LoVo (cell line): ENCODE results near the gene LNX1.
"Not testable (repeated sequence)": the region's sequence is repeated elsewhere in the genome, so short reads cannot be mapped to it uniquely, and the experiment has no call there.

Experiments
- DNase-seq: peaks from one replicate; pipeline ENCODE4 v3.0.0-alpha.2; 2016; ENCODE audit warnings: low spot score

The LNX1 gene

DNA sequence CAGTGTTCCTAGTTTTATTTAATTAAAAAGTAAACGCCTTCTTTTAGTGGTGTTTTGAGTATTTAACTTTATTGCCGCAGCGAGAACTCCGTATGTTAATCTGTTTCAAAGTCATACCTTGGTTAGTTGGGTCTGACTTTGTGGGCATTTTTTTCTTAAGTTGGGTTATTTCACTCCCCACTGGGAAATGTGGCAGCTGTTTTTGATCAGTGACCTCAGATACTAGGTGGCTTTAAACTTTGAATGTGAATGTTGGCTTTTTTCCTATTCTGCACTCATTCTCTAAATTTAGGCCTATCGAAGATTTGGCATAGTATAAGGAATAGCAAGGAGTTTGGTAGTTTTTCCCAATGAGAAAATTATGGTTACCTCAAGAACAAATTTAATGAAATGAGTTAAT, 127.9 kb downstream of the LNX1 start:
- no peak for DNase-seq

DNA sequence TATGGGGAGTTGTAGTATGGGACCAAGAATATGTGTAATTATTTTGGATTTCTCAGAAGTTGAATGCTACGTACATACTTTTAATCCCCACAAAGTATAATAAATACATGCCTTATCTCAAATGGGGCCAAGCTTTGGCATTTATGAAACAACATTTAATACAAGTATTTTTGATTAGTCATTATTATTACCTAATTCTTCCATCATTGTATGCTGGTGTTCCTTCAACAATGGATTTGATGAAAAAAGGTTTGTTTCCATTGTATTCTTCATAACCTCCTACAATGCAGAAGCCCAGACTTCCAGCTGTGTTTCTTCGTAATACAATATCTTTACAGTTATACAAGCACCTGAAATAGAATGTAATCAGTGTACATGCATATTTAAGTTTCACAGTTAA, 130.0 kb downstream of the LNX1 start:
- no peak for DNase-seq

DNA sequence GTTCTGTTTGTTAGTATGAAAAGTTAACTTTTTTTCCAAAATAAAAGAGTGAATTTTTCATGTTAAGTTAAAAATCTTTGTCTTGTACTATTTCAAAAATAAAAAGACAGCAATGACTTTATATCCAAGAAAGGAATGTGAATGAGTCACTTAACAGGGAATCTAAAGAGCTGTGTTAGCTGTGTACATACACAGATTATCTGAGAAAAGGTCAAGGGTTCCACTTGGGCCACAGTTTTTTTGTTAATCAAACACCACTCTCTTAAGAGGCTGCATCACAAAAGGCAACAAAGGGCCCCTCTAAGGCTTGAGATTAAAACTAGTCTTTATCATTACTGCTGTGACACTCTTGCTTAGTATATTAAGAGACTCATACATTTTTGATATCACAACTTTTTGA, 131.7 kb downstream of the LNX1 start:
- no peak for DNase-seq

DNA sequence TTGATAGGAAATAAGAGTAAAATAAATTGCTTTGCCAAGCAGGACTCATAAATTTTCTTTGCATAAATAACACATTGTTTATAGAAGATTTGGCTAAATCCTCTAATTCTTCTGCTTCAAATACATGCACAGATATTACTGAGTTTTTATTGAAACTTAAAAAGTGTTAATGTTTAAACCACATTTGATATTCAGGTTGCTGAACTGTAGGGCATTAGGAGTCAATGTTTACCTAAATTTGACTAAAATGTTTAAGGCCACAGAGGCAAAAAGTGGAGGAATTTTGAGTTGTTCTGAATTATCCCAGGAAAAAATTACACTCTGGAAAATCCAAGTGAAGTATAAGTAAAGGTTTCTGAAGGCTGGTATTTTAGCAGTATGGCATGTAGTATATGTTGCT, 135.1 kb downstream of the LNX1 start:
- no peak for DNase-seq

DNA sequence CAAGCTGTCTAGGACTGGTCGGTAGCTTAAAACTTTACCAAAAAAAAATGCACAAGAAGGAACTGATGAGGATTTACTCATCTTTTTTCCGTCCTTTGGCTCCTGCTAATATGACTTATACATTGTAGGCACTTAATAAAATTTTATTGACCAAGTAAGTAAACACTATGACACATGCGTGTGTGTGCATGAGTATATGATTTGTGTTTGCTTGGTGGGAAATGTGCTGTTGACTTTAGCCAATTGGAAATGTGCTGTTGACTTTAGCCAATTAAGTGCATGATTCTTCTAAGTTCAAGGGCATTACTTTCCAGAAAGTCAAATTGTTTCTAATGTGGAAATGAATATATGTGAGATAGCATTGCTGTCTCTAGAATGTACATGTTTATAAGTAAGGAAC, 135.5 kb downstream of the LNX1 start:
- DNase-seq = no peak

DNA sequence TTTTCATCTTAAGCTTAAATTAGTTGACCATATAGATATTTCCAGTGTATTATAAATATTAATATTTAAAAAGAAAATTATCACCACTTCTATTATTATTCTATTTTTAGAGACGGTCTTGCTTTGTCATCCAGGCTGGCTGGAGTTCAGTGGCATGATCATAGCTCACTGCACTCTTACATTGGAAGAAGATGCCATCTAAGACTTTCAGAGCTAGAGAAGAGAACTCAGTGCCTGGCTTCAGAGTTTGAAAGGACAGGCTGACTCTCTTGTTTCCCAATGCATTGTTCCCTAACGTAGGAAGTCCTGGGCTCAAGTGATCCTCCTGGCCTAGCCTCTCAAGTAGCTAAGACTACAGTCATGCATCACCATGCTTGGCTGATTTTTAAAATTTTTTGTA, 137.9 kb downstream of the LNX1 start:
- no peak for DNase-seq

DNA sequence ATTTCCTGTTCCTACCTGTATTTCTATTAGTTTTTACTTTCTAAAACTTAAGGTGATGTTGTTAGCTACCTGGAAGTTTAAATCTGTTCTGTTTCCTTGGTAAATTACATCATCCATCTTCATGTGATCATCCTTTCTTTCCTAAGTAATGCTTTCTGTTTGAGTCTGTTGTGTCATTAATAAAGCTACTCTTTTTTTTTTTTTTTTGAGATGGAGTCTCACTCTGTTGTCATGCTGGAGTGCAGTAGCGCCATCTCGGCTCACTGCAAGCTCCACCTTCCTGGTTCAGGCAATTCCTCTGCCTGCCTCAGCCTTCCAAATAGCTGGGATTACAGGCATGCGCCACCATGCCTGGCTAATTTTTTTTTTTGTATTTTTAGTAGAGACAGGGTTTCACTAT, 140.5 kb downstream of the LNX1 start:
- no peak for DNase-seq

DNA sequence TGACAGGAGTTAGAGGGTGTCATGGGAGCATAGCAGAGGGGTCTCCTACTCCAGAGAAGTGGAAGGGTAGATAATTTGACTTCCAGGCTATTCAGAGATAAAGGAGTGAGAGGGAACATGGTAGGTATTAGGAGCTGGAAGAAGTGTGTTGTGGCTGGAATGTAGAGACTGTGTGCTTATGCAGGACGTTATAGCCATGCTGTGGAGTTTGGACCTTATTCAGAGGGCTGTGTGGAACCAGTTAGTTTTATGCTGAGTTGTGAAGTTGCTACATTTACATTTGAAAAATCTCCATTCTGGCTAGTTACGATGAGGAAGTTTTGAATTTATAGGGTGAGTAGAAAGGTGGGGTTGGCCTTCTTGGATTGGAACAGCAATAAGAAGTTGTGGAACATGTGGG, 146.3 kb downstream of the LNX1 start:
- no peak for DNase-seq

DNA sequence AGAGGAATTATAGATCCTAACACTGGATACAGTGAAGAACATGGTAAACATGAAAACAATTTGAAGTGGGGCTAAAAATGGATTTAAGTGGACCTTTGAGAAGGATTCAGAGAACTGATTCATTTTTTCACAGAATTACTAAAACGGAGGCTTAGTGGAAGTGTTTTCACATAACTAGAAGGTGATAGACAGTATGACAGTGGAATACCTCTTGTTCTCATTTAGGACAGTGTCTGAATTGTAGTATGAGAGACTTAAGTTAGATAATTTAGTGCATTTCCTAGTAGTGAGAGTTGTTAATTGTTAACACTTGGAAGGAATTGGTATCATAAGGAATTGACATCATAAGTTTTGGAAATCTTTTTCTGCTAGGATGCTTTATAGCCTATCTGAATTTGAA, 149.7 kb downstream of the LNX1 start:
- no peak for DNase-seq

DNA sequence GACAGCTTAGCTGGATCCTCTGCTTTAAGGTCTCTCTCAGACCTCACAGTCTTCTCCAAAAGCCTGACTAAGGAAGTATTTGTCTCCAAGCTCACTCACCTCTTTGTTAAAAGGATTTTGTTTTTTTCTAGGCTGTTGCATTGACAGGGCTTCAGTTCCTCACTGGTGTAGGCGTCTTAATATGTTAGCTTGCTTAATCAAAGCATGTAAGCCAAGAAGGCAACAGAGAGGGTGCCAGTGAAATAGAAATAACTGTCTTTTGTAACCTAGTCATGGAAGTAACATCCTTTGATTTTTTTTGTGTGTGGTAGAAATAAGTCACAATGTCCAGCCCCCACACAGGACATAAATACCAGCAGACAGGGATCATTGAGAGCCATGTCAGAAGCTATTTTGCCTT, 155.0 kb downstream of the LNX1 start:
- DNase-seq = no peak

DNA sequence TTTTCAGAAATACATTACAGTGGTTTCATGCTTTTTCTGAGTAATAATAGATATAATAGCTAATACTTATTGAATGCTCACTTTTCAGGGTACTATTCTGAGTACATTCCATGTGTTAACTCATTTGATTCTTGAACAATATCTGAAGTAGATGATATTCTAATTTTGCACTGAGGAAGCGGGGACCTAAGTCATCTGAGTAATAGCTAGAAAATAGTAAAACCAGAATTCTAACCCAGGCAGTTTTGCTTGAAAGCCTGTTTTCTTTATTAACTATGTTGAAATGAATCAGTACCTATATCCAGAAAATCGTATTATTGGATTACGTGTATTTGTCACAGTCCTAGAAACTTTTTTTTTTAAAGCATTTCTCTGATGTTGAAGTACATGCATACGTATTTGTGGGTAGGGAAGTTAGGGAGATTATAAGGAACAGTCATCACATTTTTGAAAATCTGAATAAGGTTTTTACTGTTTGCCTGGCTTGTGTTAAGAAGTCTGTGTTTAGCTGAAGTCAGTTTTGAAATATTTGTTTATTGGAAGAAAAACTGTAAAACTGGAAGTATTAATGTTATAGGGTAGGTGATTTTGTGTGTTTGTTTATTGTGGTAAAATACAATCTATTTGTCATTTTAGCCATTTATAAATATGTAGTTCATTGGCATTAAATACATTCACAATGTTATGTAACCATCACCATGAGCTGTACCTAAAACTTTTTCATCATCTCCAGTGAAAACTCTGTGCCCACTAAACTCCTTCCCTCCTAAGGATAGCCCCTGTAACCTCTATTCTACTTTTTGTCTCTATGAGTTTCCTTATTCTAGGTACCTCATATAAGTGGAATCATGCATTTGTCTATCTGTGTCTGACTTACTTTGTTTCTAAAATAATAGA, 158.5 kb downstream of the LNX1 start:
- DNase-seq = no peak

DNA sequence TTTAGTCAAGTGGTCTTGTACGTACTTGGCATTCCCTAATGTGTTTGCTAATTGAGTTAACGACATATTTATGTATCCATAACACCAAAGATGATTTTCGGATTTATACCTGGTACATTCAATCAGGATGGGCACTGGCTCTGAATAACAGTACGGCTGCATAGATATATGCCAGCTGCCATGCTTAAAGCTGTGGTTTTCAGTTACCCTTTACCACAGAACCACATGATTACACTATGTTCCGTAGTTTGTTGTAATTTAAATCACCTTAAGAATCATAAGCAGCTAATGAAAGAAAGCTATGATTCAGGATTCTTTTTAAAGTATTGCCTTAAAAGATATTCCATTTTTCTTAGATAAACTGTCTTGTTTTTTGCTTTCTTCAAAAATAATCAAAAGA, 160.2 kb downstream of the LNX1 start:
- no peak for DNase-seq

DNA sequence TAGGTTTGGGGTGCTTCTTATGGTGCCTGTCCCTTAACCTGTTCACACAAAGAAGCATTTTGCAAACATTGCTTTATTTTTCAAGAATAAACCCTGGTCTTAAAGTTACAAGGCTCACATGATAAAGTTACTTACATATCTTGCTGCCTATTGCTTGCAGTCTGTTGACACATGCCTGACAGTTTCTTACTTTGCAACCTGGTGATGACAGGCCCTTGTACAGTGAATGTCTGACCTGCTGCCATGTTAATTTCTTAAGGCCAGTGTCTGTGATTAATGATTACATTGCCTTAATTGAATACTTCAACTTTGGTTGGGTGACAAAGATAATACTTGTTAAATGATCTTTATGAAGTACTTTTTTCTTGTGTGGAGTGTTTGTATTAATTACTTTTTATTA, 163.9 kb downstream of the LNX1 start:
- DNase-seq = no peak

DNA sequence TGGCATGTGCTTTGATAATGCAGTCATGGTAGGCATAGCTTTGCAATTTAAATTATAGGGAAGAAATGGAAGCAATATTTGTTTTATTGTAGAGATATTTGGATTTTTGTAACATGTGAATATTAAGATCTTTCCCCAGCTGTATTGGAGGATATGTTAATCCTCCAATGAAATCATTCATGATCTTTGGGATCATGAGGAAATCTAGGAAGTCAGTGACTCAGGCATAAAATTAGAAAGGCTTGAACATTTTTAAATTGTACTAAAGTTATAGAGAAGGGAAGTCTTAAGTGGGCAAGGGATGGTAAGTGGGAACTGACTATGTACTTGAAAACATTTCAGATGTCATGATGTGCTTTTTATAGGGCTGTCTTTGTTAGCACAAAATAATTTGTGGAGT, 167.0 kb downstream of the LNX1 start:
- no peak for DNase-seq

DNA sequence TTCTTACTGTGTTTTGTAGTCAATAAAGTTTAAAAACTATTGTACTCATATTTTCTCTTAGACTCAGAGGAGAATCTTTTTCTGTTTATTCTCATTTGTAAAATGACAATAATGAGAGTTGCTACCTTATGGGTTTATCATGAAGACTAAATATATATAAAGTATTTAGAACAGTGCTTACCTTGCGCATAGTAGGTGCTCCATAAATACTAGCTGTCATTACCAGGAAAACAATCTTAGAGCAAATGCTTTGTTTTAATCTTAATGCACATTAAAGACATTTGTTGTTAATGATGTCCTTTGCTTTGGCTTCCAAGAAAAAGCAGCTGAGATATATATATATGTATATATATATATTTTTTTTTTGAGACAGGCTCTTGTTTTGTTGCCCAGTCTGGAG, 168.9 kb downstream of the LNX1 start:
- DNase-seq = no peak

DNA sequence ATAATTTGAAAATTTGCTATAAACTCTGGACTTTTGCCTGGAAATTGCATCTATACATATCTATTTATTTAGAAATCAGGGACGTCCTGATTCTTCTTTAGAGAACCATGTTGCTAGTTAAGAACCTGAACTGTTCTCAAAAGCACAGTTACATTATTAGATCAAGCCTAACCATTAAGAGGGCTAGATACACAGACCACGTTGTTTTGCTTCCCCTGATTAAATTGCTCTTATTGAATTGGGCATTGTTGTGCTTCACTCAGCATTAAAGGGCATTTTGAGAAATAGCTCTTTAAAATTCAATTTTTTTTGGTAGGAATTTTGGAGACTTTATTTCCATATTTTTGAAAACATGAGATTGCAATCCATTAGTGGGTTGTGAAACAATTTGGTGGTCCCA, 169.5 kb downstream of the LNX1 start:
- DNase-seq = no peak

DNA sequence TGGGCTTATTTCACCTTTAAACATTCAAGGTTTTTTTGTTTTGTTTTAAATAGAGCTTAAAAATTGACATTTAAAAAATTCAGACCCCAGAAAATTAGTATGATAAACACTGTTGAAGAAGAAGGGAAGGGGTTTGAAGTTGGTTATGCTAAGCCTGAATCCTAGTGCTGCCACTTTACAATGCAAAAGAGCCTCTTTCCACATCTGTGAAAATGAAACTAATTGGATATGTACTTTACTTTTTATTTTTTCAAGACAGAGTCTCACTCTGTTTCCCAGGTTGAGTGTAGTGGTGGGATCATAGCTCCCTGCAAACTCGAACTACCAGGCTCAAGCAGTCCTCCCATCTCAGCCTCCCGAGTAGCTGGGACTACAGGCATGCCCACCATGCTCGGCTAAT, 172.1 kb downstream of the LNX1 start:
- no peak for DNase-seq

DNA sequence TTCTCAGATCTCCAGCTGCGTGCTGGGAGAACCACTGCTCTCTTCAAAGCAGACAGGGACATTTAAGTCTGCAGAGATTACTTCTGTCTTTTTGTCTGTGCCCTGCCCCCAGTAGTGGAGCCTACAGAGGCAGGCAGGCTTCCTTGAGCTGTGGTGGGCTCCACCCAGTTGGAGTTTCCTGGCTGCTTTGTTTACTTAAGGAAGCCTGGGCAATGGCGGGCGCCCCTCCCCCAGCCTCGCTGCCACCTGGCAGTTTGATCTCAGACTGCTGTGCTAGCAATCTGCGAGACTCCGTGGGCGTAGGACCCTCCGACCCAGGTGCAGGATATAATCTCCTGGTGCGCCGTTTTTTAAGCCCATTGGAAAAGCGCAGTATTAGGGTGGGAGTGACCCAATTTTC, 181.8 kb downstream of the LNX1 start:
- DNase-seq = not testable (repeated sequence)
